ENCODE data around the gene DCDC2C. TPM values are rescaled to one million over a fixed set of nuclear protein-coding genes. Genes with fewer than 3 reads are reported as not detected.

DCDC2C gene
- total and polyA plus RNA-seq, 2 of the 4 experiments (the other 2 are of a cell fraction): not detected

DNA sequence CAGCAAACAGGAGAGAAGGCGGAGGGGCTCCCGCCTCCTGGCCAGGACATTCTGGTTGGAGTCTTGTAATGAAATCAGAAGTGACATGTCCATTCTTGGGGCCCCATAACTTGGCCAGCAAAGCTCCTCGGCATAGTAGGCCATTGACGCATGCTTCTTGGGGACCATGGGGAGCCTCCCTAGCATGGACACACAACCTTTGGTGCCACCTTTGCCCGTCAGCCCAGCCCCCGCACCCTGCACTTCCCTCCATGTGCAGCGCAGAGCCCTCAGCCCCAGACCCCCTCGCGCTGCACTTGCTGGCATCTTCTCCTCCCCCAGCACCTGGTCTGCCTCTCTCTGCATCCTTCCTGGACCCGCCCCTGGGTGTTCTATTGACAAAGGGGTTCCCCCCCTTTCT is 23.1 kb downstream of the DCDC2C start:
- Histone ChIP-seq H3K9ac (ENCODE audit: low read depth, low read length) (no peak overlapping the region), H2BK15ac (ENCODE audit: low read depth, low read length) (no peak overlapping the region), H4K20me1 (ENCODE audit: insufficient read depth, low read length) (no peaks in the 10 kb centered on the region), H3K4me1 (ENCODE audit: control insufficient read depth, insufficient read depth, low read length) (no peaks in the 10 kb centered on the region), H2AK5ac (ENCODE audit: low read depth, low read length) (no peak overlapping the region), H3K56ac (ENCODE audit: extremely low read depth, insufficient read depth, low read length) (no peak overlapping the region), H3K4me2 (ENCODE audit: low read depth, low read length) (no peak overlapping the region), H3K9me1 (ENCODE audit: insufficient read depth, low read length) (no peaks in the 10 kb centered on the region), H3K9me3 (ENCODE audit: control insufficient read depth, insufficient read depth, low read length) (no peaks in the 10 kb centered on the region), H2BK5ac (ENCODE audit: low read depth, low read length, poor library complexity, severe bottlenecking) (no peak overlapping the region), H2BK120ac (ENCODE audit: low read depth, low read length) (no peak overlapping the region), H2BK20ac (ENCODE audit: low read depth, low read length) (no peak overlapping the region), H3K18ac (ENCODE audit: low read depth, low read length) (no peak overlapping the region), H3K4ac (ENCODE audit: low read depth, low read length) (no peak overlapping the region), H4K5ac (ENCODE audit: low read depth, low read length) (no peak overlapping the region), H3K14ac (replicated peaks; ENCODE audit: low read depth, low read length) (no peak overlapping the region), H4K8ac (ENCODE audit: low read depth in 2 of 2, low read length in 2 of 2) (no peak overlapping the region), H3K27me3 (ENCODE audit: control insufficient read depth, insufficient read depth, low read length) (peaks cover 14% of the 10 kb centered on the region), H3K27ac (ENCODE audit: insufficient read depth, low read length) (no peak overlapping the region), H3K79me1 (ENCODE audit: low read depth in 1 of 2, low read length in 2 of 2) (no peaks in the 10 kb centered on the region), H4K91ac (ENCODE audit: insufficient read depth, low read depth, low read length) (no peak overlapping the region), H2AK9ac (replicated peaks; ENCODE audit: low read depth, low read length, poor library complexity) (no peak overlapping the region), H3K4me3 (ENCODE audit: insufficient read depth, low read depth, low read length) (no peak overlapping the region), H3K36me3 (ENCODE audit: control insufficient read depth, insufficient read depth, low read length) (no peaks in the 10 kb centered on the region), H3K23ac (ENCODE audit: low read depth, low read length) (no peak overlapping the region), H2AFZ (replicated peaks; ENCODE audit: low read length, poor library complexity) (no peak overlapping the region)
- in situ Hi-C loops (cut with MboI; ENCODE audit: low sequenced_read_pairs) (no loop called here), dilution Hi-C loops (cut with HindIII; ENCODE audit: low sequenced_read_pairs, unreplicated experiment) (no loop called here), intact Hi-C loops (cut with micrococcal nuclease) (no loop called here)
- 72% methylated on average over 4 of the region's 10 CpGs; no CpG with 5 or more reads in 1 of the 2 experiments for WGBS, 2 experiments (ENCODE audit: extremely low coverage in 2 of 2, insufficient read length in 1 of 2)
- POLR2A ChIA-PET (ENCODE audit: unreplicated experiment): no interaction called here
- no TSS peak for BruUV-seq (replicated peaks)
- CTCF ChIA-PET: interaction anchor here (0.6 to 4.9 kb wide), 4 partner anchors 9 to 54 kb away, joined by 3 to 41 read pairs (median 4); no protein-coding TSS in a partner anchor
- DNase-seq: no peak
- no peak for ATAC-seq (ENCODE audit: low read depth)
- TF ChIP-seq RAD21 (IDR thresholded peaks at IDR 0.05; ENCODE audit: low read length): no peak
- no peak for TF ChIP-seq BHLHE40 (IDR thresholded peaks at IDR 0.05; ENCODE audit: low read depth, low read length)
- no peak for TF ChIP-seq RFX5 (IDR thresholded peaks at IDR 0.05; ENCODE audit: low read depth, low read length)
- no peak for TF ChIP-seq CTCF (conservative IDR thresholded peaks at IDR 0.05; ENCODE audit: low read depth, low read length)
- TF ChIP-seq NFE2L2 (IDR thresholded peaks at IDR 0.05; ENCODE audit: low read depth, low read length): no peak
- TF ChIP-seq USF2 (IDR thresholded peaks at IDR 0.05; ENCODE audit: low read depth, low read length): no peak
- TF ChIP-seq CEBPB (IDR thresholded peaks at IDR 0.05; ENCODE audit: low read depth, low read length): no peak
- TF ChIP-seq FOS (IDR thresholded peaks at IDR 0.05; ENCODE audit: low read depth, low read length): no peak
- no peak for TF ChIP-seq CHD1 (IDR thresholded peaks at IDR 0.05; ENCODE audit: low read depth, low read length)
- no peak for TF ChIP-seq POLR2A (IDR thresholded peaks at IDR 0.05; ENCODE audit: low read depth, low read length)
- no peak for TF ChIP-seq SMC3 (IDR thresholded peaks at IDR 0.05; ENCODE audit: low read depth, low read length)
- TF ChIP-seq MAZ (IDR thresholded peaks at IDR 0.05; ENCODE audit: borderline replicate concordance, low read depth, low read length): no peak
- TF ChIP-seq MXI1 (IDR thresholded peaks at IDR 0.05; ENCODE audit: borderline replicate concordance, low read depth, low read length): no peak
- TF ChIP-seq, protein P1, sequence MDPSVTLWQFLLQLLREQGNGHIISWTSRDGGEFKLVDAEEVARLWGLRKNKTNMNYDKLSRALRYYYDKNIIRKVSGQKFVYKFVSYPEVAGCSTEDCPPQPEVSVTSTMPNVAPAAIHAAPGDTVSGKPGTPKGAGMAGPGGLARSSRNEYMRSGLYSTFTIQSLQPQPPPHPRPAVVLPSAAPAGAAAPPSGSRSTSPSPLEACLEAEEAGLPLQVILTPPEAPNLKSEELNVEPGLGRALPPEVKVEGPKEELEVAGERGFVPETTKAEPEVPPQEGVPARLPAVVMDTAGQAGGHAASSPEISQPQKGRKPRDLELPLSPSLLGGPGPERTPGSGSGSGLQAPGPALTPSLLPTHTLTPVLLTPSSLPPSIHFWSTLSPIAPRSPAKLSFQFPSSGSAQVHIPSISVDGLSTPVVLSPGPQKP (IDR thresholded peaks at IDR 0.05; ENCODE audit: borderline replicate concordance, low read depth, low read length): no peak
- TF ChIP-seq RCOR1 (IDR thresholded peaks at IDR 0.05; ENCODE audit: insufficient replicate concordance, low read length): no peak
- TF ChIP-seq MAFK (IDR thresholded peaks at IDR 0.05; ENCODE audit: low read depth, low read length): no peak
